ENCODE measurements around the gene MAP7D1.

MAP7D1 gene

DNA sequence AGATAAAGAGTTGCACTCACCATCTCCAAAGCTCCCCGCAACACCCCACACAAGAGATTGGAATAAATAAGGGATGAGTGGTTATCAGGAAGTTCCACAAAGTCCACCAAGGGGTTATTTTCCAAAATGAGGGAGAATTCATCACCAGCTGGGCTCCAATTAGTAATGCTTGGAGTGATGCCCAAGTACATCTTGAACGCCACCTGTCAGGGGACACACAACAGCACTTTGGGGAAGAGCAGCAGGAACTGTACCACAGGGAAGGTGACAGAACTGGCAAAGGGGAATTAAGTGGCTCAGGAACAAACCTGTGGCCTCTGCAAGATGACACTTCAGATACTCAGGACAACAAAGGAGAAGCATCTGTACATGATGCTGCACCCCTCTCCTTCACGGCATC, 18.2 kb upstream of the MAP7D1 start:
- TF ChIP-seq, protein P1, sequence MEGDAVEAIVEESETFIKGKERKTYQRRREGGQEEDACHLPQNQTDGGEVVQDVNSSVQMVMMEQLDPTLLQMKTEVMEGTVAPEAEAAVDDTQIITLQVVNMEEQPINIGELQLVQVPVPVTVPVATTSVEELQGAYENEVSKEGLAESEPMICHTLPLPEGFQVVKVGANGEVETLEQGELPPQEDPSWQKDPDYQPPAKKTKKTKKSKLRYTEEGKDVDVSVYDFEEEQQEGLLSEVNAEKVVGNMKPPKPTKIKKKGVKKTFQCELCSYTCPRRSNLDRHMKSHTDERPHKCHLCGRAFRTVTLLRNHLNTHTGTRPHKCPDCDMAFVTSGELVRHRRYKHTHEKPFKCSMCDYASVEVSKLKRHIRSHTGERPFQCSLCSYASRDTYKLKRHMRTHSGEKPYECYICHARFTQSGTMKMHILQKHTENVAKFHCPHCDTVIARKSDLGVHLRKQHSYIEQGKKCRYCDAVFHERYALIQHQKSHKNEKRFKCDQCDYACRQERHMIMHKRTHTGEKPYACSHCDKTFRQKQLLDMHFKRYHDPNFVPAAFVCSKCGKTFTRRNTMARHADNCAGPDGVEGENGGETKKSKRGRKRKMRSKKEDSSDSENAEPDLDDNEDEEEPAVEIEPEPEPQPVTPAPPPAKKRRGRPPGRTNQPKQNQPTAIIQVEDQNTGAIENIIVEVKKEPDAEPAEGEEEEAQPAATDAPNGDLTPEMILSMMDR (IDR thresholded peaks at IDR 0.05; ENCODE audit: low read depth, low read length): no peak
- no peak overlapping the region for H3K4me3 ChIP-seq (ENCODE audit: low read depth, low read length)
- no peak for DNase-seq (ENCODE audit: low read depth, low spot score)
- in situ Hi-C loops (cut with HindIII; ENCODE audit: low sequenced_read_pairs): loop anchor here (25.0 kb wide), 2 partner anchors 150 to 275 kb away; no protein-coding TSS in a partner anchor

DNA sequence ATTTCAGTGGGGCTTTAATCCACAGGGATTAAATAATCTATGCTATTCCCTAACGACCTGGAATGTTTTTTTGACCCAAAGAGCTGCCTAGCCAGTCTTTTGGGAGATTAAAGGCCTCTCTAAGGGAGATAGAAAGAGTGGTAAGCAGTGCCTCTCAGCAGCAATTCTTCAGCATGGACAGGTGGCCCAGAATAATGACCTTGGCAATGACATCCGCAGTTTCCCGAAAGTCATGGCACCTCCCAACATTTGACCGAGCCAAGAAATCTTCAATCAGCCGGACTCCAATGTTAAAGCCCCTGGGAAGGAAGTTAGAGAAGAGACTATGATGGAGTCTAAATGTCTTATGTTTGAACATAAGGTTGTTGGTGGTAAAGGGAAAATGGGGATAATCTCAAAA, 16.4 kb upstream of the MAP7D1 start:
- in situ Hi-C loops (cut with HindIII; ENCODE audit: low sequenced_read_pairs): loop anchor here (25.0 kb wide), 2 partner anchors 148 to 273 kb away; no protein-coding TSS in a partner anchor
- TF ChIP-seq, protein P1 (IDR thresholded peaks at IDR 0.05; ENCODE audit: low read depth, low read length): no peak
- DNase-seq (ENCODE audit: low read depth, low spot score): no peak
- H3K4me3 ChIP-seq (ENCODE audit: low read depth, low read length): no peak overlapping the region

DNA sequence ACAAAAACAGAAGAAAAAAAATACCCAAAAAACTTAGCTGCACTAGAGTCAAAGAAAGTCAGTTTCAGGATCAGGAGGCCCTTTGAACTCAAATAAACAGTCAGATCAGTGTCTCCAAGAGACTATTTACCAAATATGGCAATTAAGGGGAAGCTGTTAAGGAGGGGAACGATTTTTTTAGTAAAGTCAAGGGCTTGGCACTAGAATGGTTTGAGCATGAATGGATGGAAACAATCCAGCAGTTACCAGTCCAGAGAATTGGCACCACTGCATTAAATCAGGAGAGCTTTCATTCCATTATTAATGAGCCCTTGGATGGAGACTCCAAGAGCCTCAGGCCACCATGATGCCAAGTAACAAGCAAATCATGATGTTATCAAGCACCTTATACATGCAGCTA, 13.8 kb upstream of the MAP7D1 start:
- TF ChIP-seq, protein P1 (IDR thresholded peaks at IDR 0.05; ENCODE audit: low read depth, low read length): no peak
- in situ Hi-C loops (cut with HindIII; ENCODE audit: low sequenced_read_pairs): loop anchor here (25.0 kb wide), 2 partner anchors 145 to 270 kb away; no protein-coding TSS in a partner anchor
- no peak overlapping the region for H3K4me3 ChIP-seq (ENCODE audit: low read depth, low read length)
- no peak for DNase-seq (ENCODE audit: low read depth, low spot score)

DNA sequence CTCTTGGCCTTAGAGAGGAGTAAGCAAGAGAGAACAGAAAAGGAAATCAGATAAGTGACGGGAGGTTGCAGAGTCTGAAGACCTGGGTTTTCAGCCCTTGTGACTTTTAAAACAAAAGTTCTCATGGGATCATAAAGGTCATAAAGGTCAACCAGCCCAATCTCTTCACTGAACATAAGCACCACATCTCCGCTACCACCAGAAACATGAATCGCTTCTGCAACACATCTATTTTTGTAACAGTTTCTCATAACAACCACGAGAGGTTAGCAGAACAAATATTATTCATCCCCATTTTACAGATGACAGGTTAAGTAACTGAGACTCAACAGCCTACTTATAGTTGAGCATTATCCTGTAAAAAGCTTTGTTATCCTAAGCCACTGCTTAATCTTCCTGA, 12.5 kb upstream of the MAP7D1 start:
- H3K4me3 ChIP-seq (ENCODE audit: low read depth, low read length): no peak overlapping the region
- in situ Hi-C loops (cut with HindIII; ENCODE audit: low sequenced_read_pairs): loop anchor here (25.0 kb wide), 2 partner anchors 144 to 269 kb away; no protein-coding TSS in a partner anchor
- TF ChIP-seq, protein P1 (IDR thresholded peaks at IDR 0.05; ENCODE audit: low read depth, low read length): no peak
- no peak for DNase-seq (ENCODE audit: low read depth, low spot score)

DNA sequence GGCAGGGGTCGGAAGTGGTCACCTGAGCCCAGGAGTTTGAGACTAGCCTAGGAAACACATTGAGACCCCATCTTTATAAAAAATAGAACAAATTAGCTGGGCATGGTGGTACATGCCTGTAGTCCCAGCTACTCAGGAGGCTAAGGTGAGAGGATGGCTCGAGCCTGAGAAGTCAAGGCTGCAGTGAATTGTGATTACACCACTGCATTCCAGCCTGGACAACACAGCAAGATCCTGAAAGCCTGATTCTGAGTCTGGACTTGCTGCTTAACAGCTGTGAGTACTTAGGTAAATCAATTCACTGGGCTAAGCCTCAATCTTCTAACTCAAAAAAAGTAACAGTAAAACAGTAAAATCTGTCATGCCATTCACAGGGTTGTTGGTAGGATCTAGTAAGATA, 11.5 kb upstream of the MAP7D1 start:
- no peak for DNase-seq (ENCODE audit: low read depth, low spot score)
- TF ChIP-seq, protein P1 (IDR thresholded peaks at IDR 0.05; ENCODE audit: low read depth, low read length): no peak
- in situ Hi-C loops (cut with HindIII; ENCODE audit: low sequenced_read_pairs): loop anchor here (25.0 kb wide), 2 partner anchors 143 to 268 kb away; no protein-coding TSS in a partner anchor
- H3K4me3 ChIP-seq (ENCODE audit: low read depth, low read length): no peak overlapping the region

DNA sequence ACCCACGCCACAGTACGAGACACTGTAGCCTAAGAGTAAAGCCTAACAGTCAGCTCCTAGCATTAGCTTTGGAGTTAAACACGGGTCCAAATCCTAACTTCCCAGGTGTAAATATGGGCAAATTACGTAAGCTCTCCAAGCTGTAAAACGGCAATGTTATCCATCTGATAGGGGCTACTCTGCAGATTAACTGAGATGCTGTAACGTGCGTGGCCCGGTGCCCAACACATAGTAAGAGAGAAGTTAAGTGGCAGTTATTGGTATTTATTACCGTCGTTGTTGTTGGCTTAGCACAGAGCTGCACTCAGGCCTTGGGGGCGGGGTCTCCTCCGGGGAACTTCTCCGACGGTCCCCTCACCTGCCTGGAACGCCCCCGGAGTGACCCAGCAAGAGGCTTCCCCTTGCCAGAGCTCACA, 7.1 kb upstream of the MAP7D1 start:
- no peak for DNase-seq (ENCODE audit: low read depth, low spot score)
- in situ Hi-C loops (cut with HindIII; ENCODE audit: low sequenced_read_pairs): loop anchor here (25.0 kb wide), 2 partner anchors 138 to 263 kb away; no protein-coding TSS in a partner anchor
- TF ChIP-seq, protein P1 (IDR thresholded peaks at IDR 0.05; ENCODE audit: low read depth, low read length): no peak
- H3K4me3 ChIP-seq (ENCODE audit: low read depth, low read length): peak overlapping the region; percentile 82
